NCI-H82 treated with DMSO at 0.1 percent for 48 hours (cell line): ENCODE results near the gene GPR4.
"Not testable (repeated sequence)": the region's sequence is repeated elsewhere in the genome, so short reads cannot be mapped to it uniquely, and the experiment has no call there.

ENCODE experiments used
- DNase-seq: peaks from one replicate; lab custom pipeline; 2025; ENCODE audit not compliant: unreplicated experiment; lab: John Stamatoyannopoulos, UW

Gene GPR4

GRCh38 chr19:45601524-45602374, at the start of gene GPR4:
TSS of gene GPR4 (minus strand) at chr19:45602212. CDS start at chr19:45591866, 10,346 bp downstream.
- DNase-seq, result no peak

GRCh38 chr19:45650722-45651121, 48.7 kb upstream of the GPR4 start:
- no peak for DNase-seq

DNA sequence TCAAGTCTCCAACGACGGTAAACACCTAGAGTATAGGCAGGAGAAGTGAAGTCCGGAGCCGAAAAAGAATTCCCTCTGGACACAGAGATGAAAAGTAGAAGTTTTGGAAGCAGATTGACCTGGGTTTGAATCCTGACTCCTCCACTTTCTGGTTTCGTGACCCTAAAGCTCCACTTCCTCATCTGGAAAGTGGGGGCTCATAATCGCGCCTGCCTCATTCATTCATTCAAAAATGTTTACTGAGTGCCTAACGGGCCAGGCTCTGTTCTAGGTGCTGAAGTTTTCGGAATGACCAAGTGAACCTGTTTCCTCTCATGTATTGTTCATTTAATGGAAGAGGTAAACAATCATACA, 44.3 kb upstream of the GPR4 start:
- DNase-seq, result no peak

DNA sequence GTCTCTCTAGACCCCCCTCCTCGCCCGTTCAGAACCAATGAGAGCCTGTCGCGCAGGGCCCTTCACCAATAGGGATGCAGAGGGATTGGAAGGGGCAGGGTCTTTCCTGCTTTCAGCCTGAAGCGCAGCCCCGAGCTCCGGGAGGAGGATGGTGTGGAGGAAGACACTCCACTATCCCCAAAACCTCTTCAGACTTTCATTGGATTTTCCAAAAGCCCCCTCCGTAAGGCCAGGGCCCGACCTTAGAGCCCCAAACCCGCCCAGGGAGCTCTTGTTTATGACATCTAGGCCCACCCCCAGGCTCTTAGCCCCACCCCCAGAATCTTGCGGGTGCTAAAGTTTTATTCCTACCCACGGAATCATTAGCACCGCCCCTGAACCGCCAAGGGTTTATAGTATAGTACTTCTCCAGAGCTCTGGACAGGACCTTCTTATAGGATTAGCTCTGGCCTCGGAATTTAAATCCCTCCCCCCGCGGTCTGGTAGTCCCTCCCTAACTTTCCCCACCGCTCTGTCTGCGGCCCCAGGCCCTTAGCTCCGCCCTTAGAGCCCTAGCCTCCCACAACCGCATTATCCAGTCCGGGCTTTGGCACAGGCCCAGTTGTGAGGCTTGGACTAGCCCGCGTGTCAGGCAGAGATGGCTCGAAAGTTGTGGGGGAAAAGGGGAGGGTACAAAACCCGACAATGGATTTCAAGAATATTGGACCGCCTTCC, 43.8 kb upstream of the GPR4 start:
- peak; percentile 99 for DNase-seq

- DNase-seq, result no peak
Measured at GRCh38 chr19:45645068-45645630, 43.1 kb upstream of the GPR4 start.

- peak; percentile 68 for DNase-seq
Measured at GRCh38 chr19:45643927-45644771, 42.1 kb upstream of the GPR4 start.

DNA sequence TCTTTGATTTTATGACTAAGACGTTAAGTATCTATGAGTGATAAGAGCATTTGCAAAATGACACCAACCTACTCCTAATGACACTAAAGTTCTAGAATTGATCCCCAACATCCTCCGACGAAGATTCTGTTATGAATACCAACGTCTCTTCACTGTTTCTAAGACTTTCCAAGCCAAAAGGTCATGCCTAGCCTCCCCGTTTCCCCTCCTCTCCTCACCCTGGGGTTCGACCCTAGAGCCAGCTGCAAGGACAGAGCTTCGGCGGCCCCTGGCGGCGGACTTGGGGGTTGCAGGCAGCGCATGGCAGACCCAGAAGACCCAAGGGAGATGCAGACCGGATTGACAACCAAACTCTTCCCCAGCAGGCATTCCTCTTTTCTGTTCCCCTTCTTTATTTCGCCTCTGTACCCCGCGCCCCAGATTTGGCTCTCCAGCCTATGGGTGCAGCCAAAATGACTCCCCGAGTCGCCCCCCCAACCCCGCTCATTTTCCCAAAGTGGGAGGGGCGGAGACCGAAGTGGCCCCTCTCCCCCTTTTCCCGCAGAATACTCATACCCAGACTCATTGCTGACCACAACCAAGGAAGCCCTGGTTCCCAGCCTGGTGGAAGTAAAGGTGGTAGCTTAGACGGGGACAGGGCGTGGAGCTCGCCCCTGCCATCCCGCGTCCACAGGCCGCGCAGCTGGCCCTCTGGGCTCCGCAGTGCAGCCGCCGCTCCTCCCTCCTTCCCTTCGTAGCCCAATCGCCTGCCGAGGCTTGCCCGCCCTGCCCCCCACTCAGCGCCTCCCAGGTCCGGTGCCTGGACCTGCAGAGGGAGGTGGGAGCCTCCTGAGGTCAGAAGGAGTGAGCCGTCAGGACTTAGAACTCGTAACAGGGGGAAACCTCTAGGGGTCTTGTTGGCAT, 41.3 kb upstream of the GPR4 start:
- DNase-seq, result peak; percentile 80

GRCh38 chr19:45641274-45642105, 39.5 kb upstream of the GPR4 start:
- peak; percentile 21 for DNase-seq

- no peak for DNase-seq
Measured at GRCh38 chr19:45640849-45641273, 38.8 kb upstream of the GPR4 start.

DNA sequence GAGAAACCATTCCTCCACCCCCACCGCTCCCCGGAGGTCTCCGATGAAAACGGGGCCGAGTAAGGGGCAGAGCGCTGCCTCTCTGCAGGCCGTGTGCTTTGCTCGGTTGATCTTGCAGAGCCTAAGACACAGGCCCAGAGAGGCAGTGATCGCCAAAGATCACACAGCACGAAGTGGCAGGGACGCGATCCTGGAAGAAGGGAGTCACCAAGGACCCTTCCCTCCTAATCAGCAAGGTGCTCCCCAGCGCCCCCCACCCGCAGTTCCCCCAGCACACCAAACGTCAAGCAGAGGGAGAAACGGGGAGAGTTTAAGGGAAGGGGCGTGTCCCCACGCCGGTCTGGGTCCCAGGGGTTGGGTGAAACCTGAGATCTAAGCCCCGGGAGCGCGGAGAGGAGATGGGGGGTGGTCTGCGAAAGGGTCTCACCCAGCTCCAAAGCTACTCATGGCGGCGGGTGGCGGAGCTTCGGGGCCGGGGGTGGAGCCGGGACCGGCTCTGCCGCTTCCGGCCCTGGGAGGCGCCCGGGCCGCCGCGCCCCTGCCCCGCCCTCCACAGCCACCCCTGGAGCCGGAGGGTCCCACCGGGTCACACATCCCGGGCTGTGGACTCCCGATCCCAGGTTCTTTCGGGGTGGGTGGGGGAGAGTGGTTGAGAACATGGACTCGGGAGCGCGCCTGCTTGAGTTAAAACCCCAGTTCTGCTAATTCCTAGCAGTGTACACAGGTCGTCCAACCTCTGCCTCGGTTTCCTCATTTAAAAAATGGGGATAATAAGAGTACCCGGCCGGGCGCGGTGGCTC, 37.1 kb upstream of the GPR4 start, which contains the start of gene EML2:
TSS of gene EML2 (minus strand) at position 468 of the 800 bp plus-strand sequence. CDS start at position 447, 21 bp downstream.
- DNase-seq, result peak; percentile 16

DNA sequence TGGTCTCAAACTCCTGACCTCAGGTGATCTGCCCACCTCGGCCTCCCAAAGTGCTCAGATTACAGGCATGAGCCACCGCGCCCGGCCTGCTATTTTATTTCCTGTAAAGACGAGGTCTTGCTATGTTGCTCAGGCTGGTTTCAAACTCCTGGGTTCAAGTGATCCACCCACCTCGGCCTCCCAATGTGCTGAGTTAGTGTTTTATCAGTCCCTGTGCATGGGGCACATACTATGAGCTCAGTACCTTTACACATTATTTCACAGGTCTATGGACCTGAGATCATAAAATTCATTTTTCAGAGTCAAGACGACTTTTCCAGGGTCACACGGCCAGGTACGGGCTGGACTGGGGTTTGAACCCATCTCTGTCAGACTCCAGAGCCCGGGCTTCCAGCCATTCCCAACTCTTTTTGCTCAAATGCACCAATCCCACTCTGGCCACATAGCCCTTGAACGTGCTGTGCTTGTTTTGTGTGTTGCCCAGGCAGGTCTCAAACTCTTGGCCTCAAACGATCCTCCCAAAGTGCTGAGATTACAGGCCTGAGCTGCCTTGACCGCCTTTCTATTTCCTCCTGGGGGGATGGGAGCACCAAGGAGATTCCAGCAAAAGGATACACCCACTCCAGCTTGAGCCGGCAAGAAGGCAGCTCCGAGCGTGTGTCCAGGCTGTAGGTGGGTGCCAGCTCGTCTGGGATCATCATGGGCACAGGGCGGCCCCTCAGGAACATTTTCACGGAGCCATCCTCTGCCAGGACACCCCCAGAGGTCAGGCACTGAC, 36.1 kb upstream of the GPR4 start:
- DNase-seq, result peak; percentile 46

- DNase-seq, result no peak
Measured at GRCh38 chr19:45636902-45637301, 34.9 kb upstream of the GPR4 start.

- DNase-seq, result no peak
Measured at GRCh38 chr19:45636275-45636674, 34.3 kb upstream of the GPR4 start.

- peak; percentile 15 for DNase-seq
Measured at GRCh38 chr19:45632468-45633196, 30.6 kb upstream of the GPR4 start.

DNA sequence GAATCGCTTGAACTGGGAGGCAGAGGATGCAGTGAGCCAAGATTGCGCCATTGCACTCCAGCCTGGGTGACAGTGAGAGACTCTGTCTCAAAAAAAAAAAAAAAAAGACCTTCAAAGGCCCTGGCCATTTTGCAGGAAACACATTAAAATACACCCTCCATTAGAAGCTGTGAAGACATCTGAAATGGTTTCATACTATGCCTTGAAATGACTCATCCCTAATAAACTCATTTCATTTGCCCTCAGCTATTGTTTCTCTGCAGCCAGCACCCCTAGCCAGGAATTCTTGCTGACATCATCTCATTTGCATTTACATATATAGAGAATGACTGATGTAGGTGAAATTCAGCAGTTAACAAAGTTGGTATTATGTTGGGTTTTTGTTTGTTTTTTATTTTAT, 28.5 kb upstream of the GPR4 start:
- DNase-seq, result no peak

DNA sequence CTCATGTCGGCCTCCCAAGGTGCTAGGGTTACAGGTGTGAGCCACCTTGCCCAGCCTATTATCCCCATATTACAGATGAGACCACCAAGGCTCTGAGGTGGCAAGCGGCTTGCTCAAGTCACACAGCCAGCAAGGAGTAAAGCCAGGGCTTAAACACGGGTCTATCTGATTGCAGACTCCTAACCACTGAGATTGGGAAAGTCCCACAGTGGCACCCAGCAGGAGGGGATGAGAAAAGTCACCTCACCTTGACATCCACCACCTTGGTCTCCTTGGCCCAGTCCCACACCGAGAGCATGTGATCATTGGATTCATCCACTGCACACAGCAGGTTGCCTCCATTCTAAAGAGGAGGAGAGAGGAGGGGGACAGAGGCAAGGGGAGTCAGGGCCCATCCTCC, 27.7 kb upstream of the GPR4 start:
- DNase-seq, result no peak

- DNase-seq, result not testable (repeated sequence)
Measured at GRCh38 chr19:45628219-45628618, 26.2 kb upstream of the GPR4 start.
